ENCODE results near the gene CEP128.

CEP128 gene

GRCh38 chr14:80664576-80664975 is 277.0 kb downstream of the CEP128 start:
- Mint-ChIP-seq H3K27ac (no peak overlapping the region), H3K4me3 (no peak overlapping the region), H3K36me3 (peaks cover 14% of the 10 kb centered on the region), H3K27me3 (no peaks in the 10 kb centered on the region), H3K4me1 (ENCODE audit: low read depth) (no peaks in the 10 kb centered on the region), H3K9me3 (ENCODE audit: low read depth) (peaks cover 19% of the 10 kb centered on the region)

GRCh38 chr14:80663541-80663940 is 278.0 kb downstream of the CEP128 start:
- no peak overlapping the region for H3K4me3 Mint-ChIP-seq
- no peak overlapping the region for H3K27ac Mint-ChIP-seq
- H3K4me1 Mint-ChIP-seq (ENCODE audit: low read depth) = no peaks in the 10 kb centered on the region

GRCh38 chr14:80659783-80660182 is 281.8 kb downstream of the CEP128 start:
- Mint-ChIP-seq H3K27me3 (no peaks in the 10 kb centered on the region), H3K27ac (no peak overlapping the region), H3K36me3 (peaks cover 9% of the 10 kb centered on the region), H3K9me3 (ENCODE audit: low read depth) (no peaks in the 10 kb centered on the region), H3K4me1 (ENCODE audit: low read depth) (no peaks in the 10 kb centered on the region), H3K4me3 (no peak overlapping the region)

More at GRCh38 chr14:80663541-80663940, 278.0 kb downstream of the CEP128 start:
- H3K36me3 Mint-ChIP-seq = peaks cover 16% of the 10 kb centered on the region
- no peaks in the 10 kb centered on the region for H3K27me3 Mint-ChIP-seq
- peaks cover 10% of the 10 kb centered on the region for H3K9me3 Mint-ChIP-seq (ENCODE audit: low read depth)

GRCh38 chr14:80658733-80659132 is 282.8 kb downstream of the CEP128 start:
- Mint-ChIP-seq H3K27me3 (no peaks in the 10 kb centered on the region), H3K4me1 (ENCODE audit: low read depth) (no peaks in the 10 kb centered on the region), H3K27ac (no peak overlapping the region), H3K4me3 (no peak overlapping the region), H3K9me3 (ENCODE audit: low read depth) (peaks cover under 1% of the 10 kb centered on the region), H3K36me3 (peaks cover 13% of the 10 kb centered on the region)

- Mint-ChIP-seq H3K36me3 (peaks cover 16% of the 10 kb centered on the region), H3K4me3 (no peak overlapping the region), H3K9me3 (ENCODE audit: low read depth) (peaks cover 6% of the 10 kb centered on the region), H3K27me3 (no peaks in the 10 kb centered on the region), H3K4me1 (ENCODE audit: low read depth) (no peaks in the 10 kb centered on the region), H3K27ac (no peak overlapping the region)
Measured at GRCh38 chr14:80658155-80658554, 283.4 kb downstream of the CEP128 start.

- Mint-ChIP-seq H3K4me3 (no peak overlapping the region), H3K27ac (no peak overlapping the region), H3K27me3 (no peaks in the 10 kb centered on the region), H3K36me3 (peaks cover 24% of the 10 kb centered on the region), H3K9me3 (ENCODE audit: low read depth) (peaks cover 14% of the 10 kb centered on the region), H3K4me1 (ENCODE audit: low read depth) (no peaks in the 10 kb centered on the region)
Measured at GRCh38 chr14:80653956-80654355, 287.6 kb downstream of the CEP128 start.

GRCh38 chr14:80645667-80646413 is 295.7 kb downstream of the CEP128 start:
- H3K4me3 Mint-ChIP-seq = no peak overlapping the region

GRCh38 chr14:80644826-80645225 is 296.7 kb downstream of the CEP128 start:
- Mint-ChIP-seq H3K4me1 (ENCODE audit: low read depth) (no peaks in the 10 kb centered on the region), H3K9me3 (ENCODE audit: low read depth) (no peaks in the 10 kb centered on the region), H3K27ac (no peak overlapping the region), H3K4me3 (no peak overlapping the region), H3K27me3 (no peaks in the 10 kb centered on the region), H3K36me3 (peaks cover 4% of the 10 kb centered on the region)

More at GRCh38 chr14:80645667-80646413, 295.7 kb downstream of the CEP128 start:
- H3K36me3 Mint-ChIP-seq = peaks cover 4% of the 10 kb centered on the region
- H3K9me3 Mint-ChIP-seq (ENCODE audit: low read depth) = no peaks in the 10 kb centered on the region
- H3K4me1 Mint-ChIP-seq (ENCODE audit: low read depth) = no peaks in the 10 kb centered on the region
- no peaks in the 10 kb centered on the region for H3K27me3 Mint-ChIP-seq
- H3K27ac Mint-ChIP-seq = no peak overlapping the region

GRCh38 chr14:80638620-80639515 is 302.7 kb downstream of the CEP128 start:
- Mint-ChIP-seq H3K27me3 (no peaks in the 10 kb centered on the region), H3K4me1 (ENCODE audit: low read depth) (no peaks in the 10 kb centered on the region), H3K4me3 (no peak overlapping the region), H3K36me3 (peaks cover 10% of the 10 kb centered on the region), H3K9me3 (ENCODE audit: low read depth) (no peaks in the 10 kb centered on the region), H3K27ac (no peak overlapping the region)

GRCh38 chr14:80637756-80638619 is 303.6 kb downstream of the CEP128 start:
- H3K27me3 Mint-ChIP-seq = no peaks in the 10 kb centered on the region
- no peaks in the 10 kb centered on the region for H3K9me3 Mint-ChIP-seq (ENCODE audit: low read depth)
- no peaks in the 10 kb centered on the region for H3K4me1 Mint-ChIP-seq (ENCODE audit: low read depth)
- H3K27ac Mint-ChIP-seq = no peak overlapping the region
- no peak overlapping the region for H3K4me3 Mint-ChIP-seq
- H3K36me3 Mint-ChIP-seq = peaks cover 6% of the 10 kb centered on the region

GRCh38 chr14:80636071-80636470 is 305.5 kb downstream of the CEP128 start:
- Mint-ChIP-seq H3K9me3 (ENCODE audit: low read depth) (no peaks in the 10 kb centered on the region), H3K36me3 (peaks cover 6% of the 10 kb centered on the region), H3K4me1 (ENCODE audit: low read depth) (no peaks in the 10 kb centered on the region), H3K27me3 (no peaks in the 10 kb centered on the region), H3K27ac (no peak overlapping the region), H3K4me3 (no peak overlapping the region)

- peaks cover 6% of the 10 kb centered on the region for H3K36me3 Mint-ChIP-seq
- no peak overlapping the region for H3K27ac Mint-ChIP-seq
- H3K27me3 Mint-ChIP-seq = no peaks in the 10 kb centered on the region
- no peaks in the 10 kb centered on the region for H3K4me1 Mint-ChIP-seq (ENCODE audit: low read depth)
- H3K4me3 Mint-ChIP-seq = no peak overlapping the region
- no peaks in the 10 kb centered on the region for H3K9me3 Mint-ChIP-seq (ENCODE audit: low read depth)
Measured at GRCh38 chr14:80634106-80634758, 307.3 kb downstream of the CEP128 start.

- Mint-ChIP-seq H3K9me3 (ENCODE audit: low read depth) (no peaks in the 10 kb centered on the region), H3K27ac (no peak overlapping the region), H3K36me3 (peaks cover 1% of the 10 kb centered on the region), H3K4me1 (ENCODE audit: low read depth) (no peaks in the 10 kb centered on the region), H3K27me3 (no peaks in the 10 kb centered on the region), H3K4me3 (no peak overlapping the region)
Measured at GRCh38 chr14:80629606-80630005, 311.9 kb downstream of the CEP128 start.

- Mint-ChIP-seq H3K36me3 (no peaks in the 10 kb centered on the region), H3K9me3 (ENCODE audit: low read depth) (peaks cover 4% of the 10 kb centered on the region), H3K27me3 (no peaks in the 10 kb centered on the region), H3K4me1 (ENCODE audit: low read depth) (no peaks in the 10 kb centered on the region), H3K27ac (no peak overlapping the region), H3K4me3 (no peak overlapping the region)
Measured at GRCh38 chr14:80628547-80628946, 313.0 kb downstream of the CEP128 start.
